Measurements from ENCODE around the gene KAT8.

- TF ChIP-seq, protein P1, sequence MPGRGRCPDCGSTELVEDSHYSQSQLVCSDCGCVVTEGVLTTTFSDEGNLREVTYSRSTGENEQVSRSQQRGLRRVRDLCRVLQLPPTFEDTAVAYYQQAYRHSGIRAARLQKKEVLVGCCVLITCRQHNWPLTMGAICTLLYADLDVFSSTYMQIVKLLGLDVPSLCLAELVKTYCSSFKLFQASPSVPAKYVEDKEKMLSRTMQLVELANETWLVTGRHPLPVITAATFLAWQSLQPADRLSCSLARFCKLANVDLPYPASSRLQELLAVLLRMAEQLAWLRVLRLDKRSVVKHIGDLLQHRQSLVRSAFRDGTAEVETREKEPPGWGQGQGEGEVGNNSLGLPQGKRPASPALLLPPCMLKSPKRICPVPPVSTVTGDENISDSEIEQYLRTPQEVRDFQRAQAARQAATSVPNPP (IDR thresholded peaks at IDR 0.05; ENCODE audit: borderline replicate concordance, insufficient read depth, insufficient read length), result no peak
- TF ChIP-seq, protein P2, sequence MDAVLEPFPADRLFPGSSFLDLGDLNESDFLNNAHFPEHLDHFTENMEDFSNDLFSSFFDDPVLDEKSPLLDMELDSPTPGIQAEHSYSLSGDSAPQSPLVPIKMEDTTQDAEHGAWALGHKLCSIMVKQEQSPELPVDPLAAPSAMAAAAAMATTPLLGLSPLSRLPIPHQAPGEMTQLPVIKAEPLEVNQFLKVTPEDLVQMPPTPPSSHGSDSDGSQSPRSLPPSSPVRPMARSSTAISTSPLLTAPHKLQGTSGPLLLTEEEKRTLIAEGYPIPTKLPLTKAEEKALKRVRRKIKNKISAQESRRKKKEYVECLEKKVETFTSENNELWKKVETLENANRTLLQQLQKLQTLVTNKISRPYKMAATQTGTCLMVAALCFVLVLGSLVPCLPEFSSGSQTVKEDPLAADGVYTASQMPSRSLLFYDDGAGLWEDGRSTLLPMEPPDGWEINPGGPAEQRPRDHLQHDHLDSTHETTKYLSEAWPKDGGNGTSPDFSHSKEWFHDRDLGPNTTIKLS (IDR thresholded peaks at IDR 0.05; ENCODE audit: borderline replicate concordance, low read depth), result no peak
Measured at GRCh38 chr16:31134625-31135534, 17.4 kb downstream of the KAT8 start.
